OCI-LY7 (cell line): ENCODE data around the gene LRRC74B. TPM values are rescaled to one million over a fixed set of nuclear protein-coding genes. Genes with fewer than 3 reads are reported as not detected.
"Not testable (repeated sequence)": the region's sequence is repeated elsewhere in the genome, so short reads cannot be mapped to it uniquely, and the experiment has no call there.

Source experiments
- BruUV-seq: library from RNA; stranded (reverse); fragments of 400-500 nt; replicated peaks from 2 replicates; lab custom pipeline; 2021; lab: Mats Ljungman, UMichigan
- CTCF ChIA-PET: fragments of 300-600 bp; sonication (Branson Sonifier 250); formaldehyde crosslinking; loops from one replicate; lab custom pipeline; 2022; ENCODE audit warnings: antibody characterized with exemption; ENCODE audit not compliant: unreplicated experiment; lab: Charles Lee
- POLR2A ChIA-PET: fragments of 300-600 bp; sonication (Branson Sonifier 250); formaldehyde crosslinking; loops from one replicate; lab custom pipeline; 2022; ENCODE audit warnings: antibody characterized with exemption; lab: Charles Lee
- DNase-seq: peaks from one replicate; pipeline ENCODE4 v3.0.0-alpha.2; 2015; ENCODE audit warnings: low spot score
- H2AFZ ChIP-seq: fragments of 200-600 bp; sonication (generic), shearing (Covaris generic); 2 replicates; pipeline ENCODE4 v1.6.1; 2014; ENCODE audit warnings: mild to moderate bottlenecking, antibody characterized with exemption, low read length, moderate library complexity
- H3K27ac ChIP-seq: fragments of 200-600 bp; sonication (generic); 2 replicates; pipeline ENCODE4 v1.5.1; 2014; ENCODE audit warnings: mixed run types, low read depth, mild to moderate bottlenecking, moderate library complexity, low read length, inconsistent platforms; ENCODE audit not compliant: poor library complexity, severe bottlenecking
- H3K36me3 ChIP-seq: fragments of 200-600 bp; sonication (generic); 2 replicates; pipeline ENCODE4 v1.6.1; 2014; ENCODE audit warnings: mild to moderate bottlenecking, antibody characterized with exemption, low read length, moderate library complexity, mixed read lengths; ENCODE audit not compliant: insufficient read depth
- H3K4me1 ChIP-seq: fragments of 200-600 bp; sonication (generic); 2 replicates; pipeline ENCODE4 v1.5.1; 2014; ENCODE audit warnings: mild to moderate bottlenecking, low read length; ENCODE audit not compliant: insufficient read depth, poor library complexity, severe bottlenecking
- H3K4me2 ChIP-seq: fragments of 200-600 bp; sonication (generic); 2 replicates; pipeline ENCODE4 v1.6.1; 2014; ENCODE audit warnings: mild to moderate bottlenecking, low read length
- H3K4me3 ChIP-seq: fragments of 200-600 bp; sonication (generic); 2 replicates; pipeline ENCODE4 v1.5.1; 2014; ENCODE audit warnings: mild to moderate bottlenecking, low read depth, low read length; ENCODE audit not compliant: poor library complexity, severe bottlenecking
- H3K79me2 ChIP-seq: fragments of 200-600 bp; sonication (generic); 2 replicates; pipeline ENCODE4 v1.6.1; 2016; ENCODE audit warnings: low read depth, mild to moderate bottlenecking, low read length, moderate library complexity, mixed read lengths; ENCODE audit not compliant: insufficient read depth
- H3K9me2 ChIP-seq: fragments of 200-600 bp; sonication (generic); 2 replicates; pipeline ENCODE4 v1.6.1; 2016; ENCODE audit warnings: mild to moderate bottlenecking, low read length, mixed read lengths; ENCODE audit not compliant: insufficient read depth
- H3K9me3 ChIP-seq: fragments of 200-600 bp; sonication (generic); 2 replicates; pipeline ENCODE4 v1.6.1; 2014; ENCODE audit warnings: mild to moderate bottlenecking, mixed run types, low read length, mixed read lengths
- H4K20me1 ChIP-seq: fragments of 200-600 bp; sonication (generic); 2 replicates; pipeline ENCODE4 v1.6.1; 2014; ENCODE audit warnings: mild to moderate bottlenecking, antibody characterized with exemption, low read length, moderate library complexity, mixed read lengths; ENCODE audit not compliant: insufficient read depth
- EZH2phosphoT487 ChIP-seq: fragments of 200-600 bp; sonication (generic); IDR thresholded peaks from 2 replicates; pipeline ENCODE4 v1.6.1; 2018; ENCODE audit warnings: low read depth, borderline replicate concordance, mild to moderate bottlenecking, mixed run types, antibody characterized with exemption, low read length, moderate library complexity, mixed read lengths
- intact Hi-C: fragments of 100-400 bp; cut with micrococcal nuclease; formaldehyde crosslinking; loops from one replicate; pipeline ENCODE4 v1.10.0; 2022; ENCODE audit not compliant: unreplicated experiment
- total RNA-seq, 2 experiments: library from RNA; depleted of rRNA in 1 of 2; stranded (reverse); fragments of >200 nt in 1 of 2; shearing (Covaris generic) in 1 of 2; gene quantifications; 2 replicates each; pipeline ENCODE4 v1.2.3, GENCODE V29; 2014 to 2022
- TF ChIP-seq, protein P1 (sequence below): fragments of 200-600 bp; sonication (generic); conservative IDR thresholded peaks from 2 replicates; pipeline ENCODE4 v1.5.1; 2014; ENCODE audit warnings: mild to moderate bottlenecking, antibody characterized with exemption, low read length, moderate library complexity, mixed read lengths

LRRC74B gene
- total RNA-seq, 2 experiments from 2014 or later, result not detected

GRCh38 chr22:21095773-21096107 lies 50.0 kb downstream of the LRRC74B start:
- Histone ChIP-seq H3K36me3 (no peaks in the 10 kb centered on the region), H3K79me2 (no peaks in the 10 kb centered on the region), H3K4me2 (no peak overlapping the region), H3K4me3 (no peak overlapping the region), H3K27ac (no peak overlapping the region), H3K9me2 (no peaks in the 10 kb centered on the region), H2AFZ (no peak overlapping the region), H3K4me1 (no peaks in the 10 kb centered on the region), H3K9me3 (no peaks in the 10 kb centered on the region), H4K20me1 (no peaks in the 10 kb centered on the region)
- ChIA-PET CTCF (no interaction called here), POLR2A (no interaction called here)
- TF ChIP-seq, protein P1, sequence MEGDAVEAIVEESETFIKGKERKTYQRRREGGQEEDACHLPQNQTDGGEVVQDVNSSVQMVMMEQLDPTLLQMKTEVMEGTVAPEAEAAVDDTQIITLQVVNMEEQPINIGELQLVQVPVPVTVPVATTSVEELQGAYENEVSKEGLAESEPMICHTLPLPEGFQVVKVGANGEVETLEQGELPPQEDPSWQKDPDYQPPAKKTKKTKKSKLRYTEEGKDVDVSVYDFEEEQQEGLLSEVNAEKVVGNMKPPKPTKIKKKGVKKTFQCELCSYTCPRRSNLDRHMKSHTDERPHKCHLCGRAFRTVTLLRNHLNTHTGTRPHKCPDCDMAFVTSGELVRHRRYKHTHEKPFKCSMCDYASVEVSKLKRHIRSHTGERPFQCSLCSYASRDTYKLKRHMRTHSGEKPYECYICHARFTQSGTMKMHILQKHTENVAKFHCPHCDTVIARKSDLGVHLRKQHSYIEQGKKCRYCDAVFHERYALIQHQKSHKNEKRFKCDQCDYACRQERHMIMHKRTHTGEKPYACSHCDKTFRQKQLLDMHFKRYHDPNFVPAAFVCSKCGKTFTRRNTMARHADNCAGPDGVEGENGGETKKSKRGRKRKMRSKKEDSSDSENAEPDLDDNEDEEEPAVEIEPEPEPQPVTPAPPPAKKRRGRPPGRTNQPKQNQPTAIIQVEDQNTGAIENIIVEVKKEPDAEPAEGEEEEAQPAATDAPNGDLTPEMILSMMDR, result no peak
- TF ChIP-seq EZH2phosphoT487, result no peak
- intact Hi-C loops, result loop anchor here (10.0 kb wide), 1 partner anchor 71 kb away; no protein-coding TSS in a partner anchor
- BruUV-seq, result no TSS peak
- no peak for DNase-seq

- intact Hi-C loops, result loop anchor here (10.0 kb wide), 1 partner anchor 72 kb away; no protein-coding TSS in a partner anchor
These were observed 51.1 kb downstream of the LRRC74B start for GRCh38 chr22:21096878-21097277.

DNA sequence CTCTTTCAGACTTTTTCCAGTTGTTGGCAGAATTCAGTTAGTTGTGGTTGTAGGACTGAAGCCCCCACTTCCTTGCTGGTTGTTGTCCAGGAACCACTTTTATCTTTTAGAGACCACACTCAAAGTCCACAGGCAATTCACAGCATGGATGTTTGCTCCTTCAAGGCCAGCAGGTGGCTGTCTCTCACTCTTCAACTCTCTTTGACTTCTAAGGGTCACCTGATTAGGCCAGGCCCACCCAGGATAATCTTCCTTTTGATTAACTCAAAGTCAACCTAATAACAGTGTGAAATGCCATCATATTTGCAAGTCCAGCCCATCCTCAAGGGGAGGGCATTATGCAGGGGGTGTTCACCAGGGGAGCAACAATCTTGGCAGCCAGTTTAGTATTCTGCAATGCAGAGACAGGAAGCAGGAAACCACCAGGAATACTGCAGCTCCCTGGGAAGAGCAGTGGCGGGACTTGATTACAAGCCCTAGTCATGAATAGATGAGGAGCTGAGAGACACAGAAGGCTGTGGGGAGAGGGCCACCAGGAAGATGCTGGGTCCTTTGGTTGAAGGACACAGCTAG lies 52.4 kb downstream of the LRRC74B start:
- CTCF ChIA-PET, result no interaction called here
- DNase-seq, result peak; percentile 10
- Histone ChIP-seq H3K27ac (no peak overlapping the region), H3K36me3 (no peaks in the 10 kb centered on the region), H3K4me1 (peaks cover 3% of the 10 kb centered on the region), H3K9me2 (no peaks in the 10 kb centered on the region), H3K79me2 (no peaks in the 10 kb centered on the region), H3K4me2 (no peak overlapping the region), H3K4me3 (no peak overlapping the region), H3K9me3 (no peaks in the 10 kb centered on the region), H2AFZ (no peak overlapping the region), H4K20me1 (no peaks in the 10 kb centered on the region)
- no TSS peak for BruUV-seq
- no peak for TF ChIP-seq EZH2phosphoT487
- TF ChIP-seq, protein P1, result peak; percentile 64
- intact Hi-C loops, result loop anchor here (10.0 kb wide), 1 partner anchor 73 kb away; no protein-coding TSS in a partner anchor
- POLR2A ChIA-PET, result no interaction called here

More at GRCh38 chr22:21096878-21097277, 51.1 kb downstream of the LRRC74B start:
- BruUV-seq, H3K79me2 ChIP-seq, H2AFZ ChIP-seq, POLR2A ChIA-PET, H3K36me3 ChIP-seq, H3K4me2 ChIP-seq, H3K9me2 ChIP-seq, H3K27ac ChIP-seq, CTCF ChIA-PET, H4K20me1 ChIP-seq, H3K4me1 ChIP-seq, DNase-seq, H3K9me3 ChIP-seq, H3K4me3 ChIP-seq: not testable (repeated sequence)
